PFSK-1 (cell line): ENCODE measurements around the gene COL5A2.

ENCODE experiments used
- FOXP2 ChIP-seq: optimal IDR thresholded peaks from 2 replicates; pipeline ENCODE3; 2011; ENCODE audit warnings: borderline replicate concordance, control low read depth, inconsistent platforms; ENCODE audit not compliant: insufficient read depth; ENCODE audit errors: extremely low read length, extremely low read depth
- POLR2AphosphoS5 ChIP-seq: IDR thresholded peaks from 2 replicates; pipeline ENCODE4 v1.6.1; 2012; ENCODE audit warnings: low read depth, mild to moderate bottlenecking, control low read depth, low read length, moderate library complexity
- SIN3A ChIP-seq: IDR thresholded peaks from 2 replicates; pipeline ENCODE4 v1.6.1; 2012; ENCODE audit warnings: mild to moderate bottlenecking, low read length, moderate library complexity, borderline replicate concordance; ENCODE audit not compliant: insufficient read depth
- TAF1 ChIP-seq: IDR thresholded peaks from 2 replicates; pipeline ENCODE4 v1.6.1; 2012; ENCODE audit warnings: low read length, control low read depth, borderline replicate concordance; ENCODE audit not compliant: insufficient read depth
- TF ChIP-seq, protein P1 (sequence below), 2 experiments: IDR thresholded peaks; 2 replicates each; pipeline versions ENCODE4 v1.6.1 to v1.8.0; 2011 to 2012; ENCODE audit warnings: low read depth in 2 of 2, low read length in 2 of 2, control low read depth in 1 of 2, inconsistent platforms in 1 of 2, mild to moderate bottlenecking in 1 of 2, moderate library complexity in 1 of 2; ENCODE audit not compliant: insufficient read depth in 1 of 2

The COL5A2 gene

GRCh38 chr2:189116087-189116486 lies 63.5 kb downstream of the COL5A2 start:
- TF ChIP-seq FOXP2 (no peak), TAF1 (no peak), SIN3A (no peak), POLR2AphosphoS5 (no peak)
- TF ChIP-seq, protein P1, sequence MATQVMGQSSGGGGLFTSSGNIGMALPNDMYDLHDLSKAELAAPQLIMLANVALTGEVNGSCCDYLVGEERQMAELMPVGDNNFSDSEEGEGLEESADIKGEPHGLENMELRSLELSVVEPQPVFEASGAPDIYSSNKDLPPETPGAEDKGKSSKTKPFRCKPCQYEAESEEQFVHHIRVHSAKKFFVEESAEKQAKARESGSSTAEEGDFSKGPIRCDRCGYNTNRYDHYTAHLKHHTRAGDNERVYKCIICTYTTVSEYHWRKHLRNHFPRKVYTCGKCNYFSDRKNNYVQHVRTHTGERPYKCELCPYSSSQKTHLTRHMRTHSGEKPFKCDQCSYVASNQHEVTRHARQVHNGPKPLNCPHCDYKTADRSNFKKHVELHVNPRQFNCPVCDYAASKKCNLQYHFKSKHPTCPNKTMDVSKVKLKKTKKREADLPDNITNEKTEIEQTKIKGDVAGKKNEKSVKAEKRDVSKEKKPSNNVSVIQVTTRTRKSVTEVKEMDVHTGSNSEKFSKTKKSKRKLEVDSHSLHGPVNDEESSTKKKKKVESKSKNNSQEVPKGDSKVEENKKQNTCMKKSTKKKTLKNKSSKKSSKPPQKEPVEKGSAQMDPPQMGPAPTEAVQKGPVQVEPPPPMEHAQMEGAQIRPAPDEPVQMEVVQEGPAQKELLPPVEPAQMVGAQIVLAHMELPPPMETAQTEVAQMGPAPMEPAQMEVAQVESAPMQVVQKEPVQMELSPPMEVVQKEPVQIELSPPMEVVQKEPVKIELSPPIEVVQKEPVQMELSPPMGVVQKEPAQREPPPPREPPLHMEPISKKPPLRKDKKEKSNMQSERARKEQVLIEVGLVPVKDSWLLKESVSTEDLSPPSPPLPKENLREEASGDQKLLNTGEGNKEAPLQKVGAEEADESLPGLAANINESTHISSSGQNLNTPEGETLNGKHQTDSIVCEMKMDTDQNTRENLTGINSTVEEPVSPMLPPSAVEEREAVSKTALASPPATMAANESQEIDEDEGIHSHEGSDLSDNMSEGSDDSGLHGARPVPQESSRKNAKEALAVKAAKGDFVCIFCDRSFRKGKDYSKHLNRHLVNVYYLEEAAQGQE (IDR thresholded peaks at IDR 0.05; ENCODE audit: insufficient read depth in 1 of 2, low read depth in 2 of 2, low read length in 2 of 2) = no peak

GRCh38 chr2:189115126-189115525 lies 64.4 kb downstream of the COL5A2 start:
- TF ChIP-seq, protein P1 (IDR thresholded peaks at IDR 0.05; ENCODE audit: insufficient read depth in 1 of 2, low read depth in 2 of 2, low read length in 2 of 2) = no peak
- TF ChIP-seq TAF1 = no peak
- no peak for TF ChIP-seq POLR2AphosphoS5
- no peak for TF ChIP-seq FOXP2
- no peak for TF ChIP-seq SIN3A

DNA sequence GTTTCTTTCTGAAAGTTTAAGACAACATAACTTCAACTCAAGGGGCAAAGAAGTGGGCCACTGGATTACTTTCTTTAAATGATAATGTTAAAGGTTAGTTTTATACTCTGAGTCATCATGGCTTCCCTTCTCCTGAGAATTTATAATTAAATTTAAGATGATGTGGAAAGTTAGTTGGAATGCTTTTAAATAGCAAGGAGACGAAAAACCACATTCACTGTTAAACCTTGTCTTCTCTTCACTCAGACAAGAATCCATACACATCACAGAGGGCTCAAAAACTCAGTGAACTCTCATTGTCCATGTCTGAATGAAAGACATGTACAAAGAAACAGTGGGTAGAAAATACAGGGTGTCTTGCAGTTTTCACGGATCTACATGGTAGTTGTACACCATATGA lies 65.6 kb downstream of the COL5A2 start:
- TF ChIP-seq, protein P1 (IDR thresholded peaks at IDR 0.05; ENCODE audit: insufficient read depth in 1 of 2, low read depth in 2 of 2, low read length in 2 of 2) = no peak
- TF ChIP-seq SIN3A = no peak
- no peak for TF ChIP-seq FOXP2
- no peak for TF ChIP-seq POLR2AphosphoS5
- no peak for TF ChIP-seq TAF1

GRCh38 chr2:189111063-189111715 lies 68.4 kb downstream of the COL5A2 start:
- TF ChIP-seq SIN3A (no peak), TAF1 (no peak)
- TF ChIP-seq, protein P1 (IDR thresholded peaks at IDR 0.05; ENCODE audit: insufficient read depth in 1 of 2, low read depth in 2 of 2, low read length in 2 of 2) = no peak
